ENCODE results near the gene CD6.
"Not testable (repeated sequence)": the region's sequence is repeated elsewhere in the genome, so short reads cannot be mapped to it uniquely, and the experiment has no call there.

Gene CD6

GRCh38 chr11:60951904-60952741 lies 19.4 kb upstream of the CD6 start, which contains the start of gene SLC15A3:
Gene SLC15A3, minus strand, starts transcription at chr11:60952176. Its CDS starts 625 bp downstream, at chr11:60951551.
- DNase-seq (ENCODE audit: low spot score) = peak; percentile 12

- DNase-seq (ENCODE audit: low spot score) = no peak
Measured at GRCh38 chr11:60952742-60953170, 18.7 kb upstream of the CD6 start.

- DNase-seq (ENCODE audit: low spot score) = peak; percentile 72
Measured at GRCh38 chr11:60953781-60954180, 17.7 kb upstream of the CD6 start.

GRCh38 chr11:60954421-60954820 lies 17.1 kb upstream of the CD6 start:
- no peak for DNase-seq (ENCODE audit: low spot score)

GRCh38 chr11:60955571-60955970 lies 15.9 kb upstream of the CD6 start:
- DNase-seq (ENCODE audit: low spot score) = no peak

- DNase-seq (ENCODE audit: low spot score) = no peak
Measured at GRCh38 chr11:60957188-60957587, 14.3 kb upstream of the CD6 start.

- no peak for DNase-seq (ENCODE audit: low spot score)
Measured at GRCh38 chr11:60959431-60959830, 12.0 kb upstream of the CD6 start.

GRCh38 chr11:60960405-60960804 lies 11.1 kb upstream of the CD6 start:
- DNase-seq (ENCODE audit: low spot score) = no peak

GRCh38 chr11:60964801-60965200 lies 6.7 kb upstream of the CD6 start:
- DNase-seq (ENCODE audit: low spot score) = no peak

GRCh38 chr11:60966890-60967289 lies 4.6 kb upstream of the CD6 start:
- no peak for DNase-seq (ENCODE audit: low spot score)

- DNase-seq (ENCODE audit: low spot score) = no peak
Measured at GRCh38 chr11:60968223-60968622, 3.3 kb upstream of the CD6 start.

GRCh38 chr11:60970369-60970774 lies 1.1 kb upstream of the CD6 start:
- DNase-seq (ENCODE audit: low spot score) = peak; percentile 47

- no peak for DNase-seq (ENCODE audit: low spot score)
Measured at GRCh38 chr11:60970890-60971289, 590 bp upstream of the CD6 start.

GRCh38 chr11:60972182-60973030 lies 926 bp downstream of the CD6 start:
- no peak for DNase-seq (ENCODE audit: low spot score)

GRCh38 chr11:60973699-60974098 lies 2.2 kb downstream of the CD6 start:
- no peak for DNase-seq (ENCODE audit: low spot score)

- DNase-seq (ENCODE audit: low spot score) = not testable (repeated sequence)
Measured at GRCh38 chr11:60974316-60974715, 2.8 kb downstream of the CD6 start.

GRCh38 chr11:60974726-60975125 lies 3.2 kb downstream of the CD6 start:
- no peak for DNase-seq (ENCODE audit: low spot score)

- no peak for DNase-seq (ENCODE audit: low spot score)
Measured at GRCh38 chr11:60977224-60977623, 5.7 kb downstream of the CD6 start.

GRCh38 chr11:60977836-60978235 lies 6.4 kb downstream of the CD6 start:
- DNase-seq (ENCODE audit: low spot score) = no peak

- no peak for DNase-seq (ENCODE audit: low spot score)
Measured at GRCh38 chr11:60978546-60979380, 7.3 kb downstream of the CD6 start.

- no peak for DNase-seq (ENCODE audit: low spot score)
Measured at GRCh38 chr11:60981515-60981914, 10.0 kb downstream of the CD6 start.

GRCh38 chr11:60982184-60982583 lies 10.7 kb downstream of the CD6 start:
- no peak for DNase-seq (ENCODE audit: low spot score)

Measured in kidney capillary endothelial cell (primary cell).